ENCODE data around the gene ZNF827.

DNA sequence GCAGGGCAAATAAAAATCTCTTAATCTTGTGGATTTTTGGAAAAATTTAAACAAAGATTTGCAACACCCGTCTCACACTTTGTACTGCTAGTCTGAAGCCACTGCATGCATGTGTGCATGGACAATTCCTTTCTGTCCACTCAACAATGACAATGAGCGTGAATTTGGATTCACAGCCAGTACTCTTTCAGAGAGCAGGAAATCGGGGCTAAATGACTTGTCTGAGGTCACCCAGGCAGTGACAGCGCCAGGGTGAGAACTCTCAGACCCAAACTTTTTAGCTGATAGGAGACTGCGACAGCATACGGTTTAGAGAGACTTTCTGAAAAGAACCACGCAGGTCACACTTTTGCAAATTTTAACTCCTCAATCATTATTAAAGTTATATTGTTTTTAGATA, 90.9 kb downstream of the ZNF827 start:
- TF ChIP-seq, protein P1, sequence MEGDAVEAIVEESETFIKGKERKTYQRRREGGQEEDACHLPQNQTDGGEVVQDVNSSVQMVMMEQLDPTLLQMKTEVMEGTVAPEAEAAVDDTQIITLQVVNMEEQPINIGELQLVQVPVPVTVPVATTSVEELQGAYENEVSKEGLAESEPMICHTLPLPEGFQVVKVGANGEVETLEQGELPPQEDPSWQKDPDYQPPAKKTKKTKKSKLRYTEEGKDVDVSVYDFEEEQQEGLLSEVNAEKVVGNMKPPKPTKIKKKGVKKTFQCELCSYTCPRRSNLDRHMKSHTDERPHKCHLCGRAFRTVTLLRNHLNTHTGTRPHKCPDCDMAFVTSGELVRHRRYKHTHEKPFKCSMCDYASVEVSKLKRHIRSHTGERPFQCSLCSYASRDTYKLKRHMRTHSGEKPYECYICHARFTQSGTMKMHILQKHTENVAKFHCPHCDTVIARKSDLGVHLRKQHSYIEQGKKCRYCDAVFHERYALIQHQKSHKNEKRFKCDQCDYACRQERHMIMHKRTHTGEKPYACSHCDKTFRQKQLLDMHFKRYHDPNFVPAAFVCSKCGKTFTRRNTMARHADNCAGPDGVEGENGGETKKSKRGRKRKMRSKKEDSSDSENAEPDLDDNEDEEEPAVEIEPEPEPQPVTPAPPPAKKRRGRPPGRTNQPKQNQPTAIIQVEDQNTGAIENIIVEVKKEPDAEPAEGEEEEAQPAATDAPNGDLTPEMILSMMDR (IDR thresholded peaks at IDR 0.05): no peak
- TF ChIP-seq POLR2A (IDR thresholded peaks at IDR 0.05): no peak
